CD4-positive, alpha-beta T cell (primary cell): Measurements from ENCODE around the gene LGI2. TPM values are rescaled to one million over a fixed set of nuclear protein-coding genes. Genes with fewer than 3 reads are reported as not detected.

ENCODE experiments used
- ATAC-seq: fragments of 200-7000 bp; cut with Tn5 transposase; one replicate; pipeline ENCODE4 v1.10.0; 2022; ENCODE audit warnings: mild to moderate bottlenecking; ENCODE audit not compliant: poor library complexity
- CTCF ChIA-PET: fragments of 350-600 bp; sonication (Branson Sonifier 250); formaldehyde crosslinking; loops from one replicate; lab custom pipeline; 2021; ENCODE audit warnings: antibody characterized with exemption, inconsistent platforms; lab: Charles Lee
- POLR2A ChIA-PET: fragments of 350-600 bp; sonication (Branson Sonifier 250); formaldehyde crosslinking; loops from one replicate; lab custom pipeline; 2021; ENCODE audit warnings: antibody characterized with exemption, inconsistent platforms; lab: Charles Lee
- DNase-seq, 14 experiments: peaks; one replicate each; pipeline ENCODE4 v3.0.0-alpha.2; 2013 to 2020; ENCODE audit warnings: mixed read lengths in 2 of 14
- H3K27ac ChIP-seq, 2 donors: one replicate each; pipeline versions ENCODE4 v1.5.1 to v1.7.0; 2013; ENCODE audit warnings: low read length in 2 of 2, low read depth in 1 of 2, mild to moderate bottlenecking in 1 of 2
- H3K27me3 ChIP-seq, 2 experiments: 1 replicate in 1 of 2; 2 replicates in 1 of 2; pipeline versions ENCODE4 v1.6.1 to v1.7.0; 2013; ENCODE audit warnings: low read length in 2 of 2, control low read depth in 1 of 2, mild to moderate bottlenecking in 1 of 2, moderate library complexity in 1 of 2; ENCODE audit not compliant: insufficient read depth in 2 of 2, control insufficient read depth in 1 of 2
- H3K36me3 ChIP-seq: one replicate; pipeline ENCODE4 v1.6.1; 2013; ENCODE audit warnings: low read length, control low read depth; ENCODE audit not compliant: insufficient read depth
- H3K4me1 ChIP-seq: one replicate; pipeline ENCODE4 v1.6.1; 2013; ENCODE audit warnings: low read length, control low read depth; ENCODE audit not compliant: insufficient read depth
- H3K4me3 ChIP-seq: one replicate; pipeline ENCODE4 v1.5.1; 2013; ENCODE audit warnings: mild to moderate bottlenecking, low read length, moderate library complexity
- H3K9me3 ChIP-seq, 2 experiments: 1 replicate in 1 of 2; 2 replicates in 1 of 2; pipeline versions ENCODE4 v1.6.1 to v1.7.0; 2013; ENCODE audit warnings: low read length in 2 of 2, mild to moderate bottlenecking in 2 of 2, control low read depth in 1 of 2, moderate library complexity in 1 of 2; ENCODE audit not compliant: control insufficient read depth in 1 of 2, insufficient read depth in 1 of 2
- H3K27ac Mint-ChIP-seq: one replicate; pipeline ENCODE4 v1.8.0; 2020; ENCODE audit warnings: mixed read lengths
- H3K27me3 Mint-ChIP-seq: one replicate; pipeline ENCODE4 v1.8.0; 2021; ENCODE audit warnings: mixed read lengths
- H3K36me3 Mint-ChIP-seq: one replicate; pipeline ENCODE4 v1.8.0; 2021; ENCODE audit warnings: low read depth, mixed read lengths
- H3K4me1 Mint-ChIP-seq: one replicate; pipeline ENCODE4 v1.8.0; 2021; ENCODE audit warnings: low read depth, mixed read lengths
- H3K4me3 Mint-ChIP-seq: one replicate; pipeline ENCODE4 v1.8.0; 2020; ENCODE audit warnings: mild to moderate bottlenecking, mixed read lengths
- H3K9me3 Mint-ChIP-seq: one replicate; pipeline ENCODE4 v1.8.0; 2020; ENCODE audit warnings: mixed read lengths
- CTCF ChIP-seq: fragments of 200-600 bp; IDR thresholded peaks from one replicate; pipeline ENCODE4 v1.8.0; 2022; ENCODE audit warnings: antibody characterized with exemption, mild to moderate bottlenecking
- intact Hi-C, 2 experiments: fragments of 100-400 bp; cut with DNase I in 1 of 2; cut with micrococcal nuclease in 1 of 2; formaldehyde crosslinking; loops; one replicate each; pipeline versions ENCODE4 v1.15.1 to v1.9.0; 2023 to 2025; cut with DNase I, micrococcal nuclease
- total RNA-seq, 174 experiments: library from RNA in 2 of 174; stranded (reverse) in 2 of 174; gene quantifications; one replicate each; pipeline ENCODE4 v1.2.3 and lab custom pipeline; 2021 to 2026

The LGI2 gene
- total RNA-seq, 2 experiments from 2014 or later: not detected

- Histone ChIP-seq H3K27ac (no peak overlapping the region), H3K4me1 (peaks cover 7% of the 10 kb centered on the region), H3K9me3 (no peaks in the 10 kb centered on the region), H3K4me3 (no peak overlapping the region), H3K36me3 (no peaks in the 10 kb centered on the region), H3K27me3 (peaks cover 0 to 13% of the 10 kb centered on the region in 2 experiments)
- CTCF ChIA-PET: no interaction called here
- Mint-ChIP-seq H3K4me1 (peaks cover 6% of the 10 kb centered on the region), H3K4me3 (no peak overlapping the region), H3K36me3 (no peaks in the 10 kb centered on the region), H3K27ac (no peak overlapping the region), H3K9me3 (no peaks in the 10 kb centered on the region), H3K27me3 (peaks cover 50% of the 10 kb centered on the region)
- no peak for TF ChIP-seq CTCF
- POLR2A ChIA-PET: no interaction called here
- ATAC-seq (no peak), DNase-seq (no peak)
- intact Hi-C loops: no loop called here
These were observed 55.2 kb downstream of the LGI2 start for GRCh38 chr4:24975510-24975909.

- no peaks in the 10 kb centered on the region for H3K9me3 Mint-ChIP-seq
- H3K4me1 ChIP-seq: no peaks in the 10 kb centered on the region
- no peaks in the 10 kb centered on the region for H3K36me3 Mint-ChIP-seq
- TF ChIP-seq CTCF: no peak
- no peak overlapping the region for H3K27ac ChIP-seq
- ChIA-PET CTCF (no interaction called here), POLR2A (no interaction called here)
- H3K4me1 Mint-ChIP-seq: no peaks in the 10 kb centered on the region
- H3K27ac Mint-ChIP-seq: no peak overlapping the region
- ATAC-seq: no peak
- H3K4me3 Mint-ChIP-seq: no peak overlapping the region
- peak in 2 of 14 experiments; percentile 32 to 33 for DNase-seq
- no peaks in the 10 kb centered on the region for H3K9me3 ChIP-seq
- H3K36me3 ChIP-seq: no peaks in the 10 kb centered on the region
- intact Hi-C loops: no loop called here
- peaks cover 37% of the 10 kb centered on the region for H3K27me3 Mint-ChIP-seq
- no peak overlapping the region for H3K4me3 ChIP-seq
- H3K27me3 ChIP-seq: peaks cover 0 to 9% of the 10 kb centered on the region in 2 experiments
These were observed 56.8 kb downstream of the LGI2 start for GRCh38 chr4:24973747-24974601.

- no peak for ATAC-seq
- H3K9me3 ChIP-seq: no peaks in the 10 kb centered on the region
- intact Hi-C loops: no loop called here
- ChIA-PET POLR2A (no interaction called here), CTCF (no interaction called here)
- TF ChIP-seq CTCF: no peak
- no peak overlapping the region for H3K4me3 ChIP-seq
- H3K27ac ChIP-seq: no peak overlapping the region
- H3K4me1 ChIP-seq: no peaks in the 10 kb centered on the region
- H3K36me3 Mint-ChIP-seq: no peaks in the 10 kb centered on the region
- H3K4me1 Mint-ChIP-seq: no peaks in the 10 kb centered on the region
- no peaks in the 10 kb centered on the region for H3K36me3 ChIP-seq
- H3K9me3 Mint-ChIP-seq: no peaks in the 10 kb centered on the region
- DNase-seq: no peak
- peaks cover 33% of the 10 kb centered on the region for H3K27me3 Mint-ChIP-seq
- no peak overlapping the region for H3K27ac Mint-ChIP-seq
- peaks cover 0 to 7% of the 10 kb centered on the region in 2 experiments for H3K27me3 ChIP-seq
- H3K4me3 Mint-ChIP-seq: no peak overlapping the region
These were observed 57.4 kb downstream of the LGI2 start for GRCh38 chr4:24973404-24973746.
